Measurements from ENCODE around the gene PSMC3. TPM values are rescaled to one million over a fixed set of nuclear protein-coding genes. Genes with fewer than 3 reads are reported as not detected.

Gene PSMC3
- total and polyA plus RNA-seq, 9 of the 15 experiments (the other 6 are each of a cell fraction or from before 2014, with no cell fraction given), result 44.3 to 324 (median 240) TPM

DNA sequence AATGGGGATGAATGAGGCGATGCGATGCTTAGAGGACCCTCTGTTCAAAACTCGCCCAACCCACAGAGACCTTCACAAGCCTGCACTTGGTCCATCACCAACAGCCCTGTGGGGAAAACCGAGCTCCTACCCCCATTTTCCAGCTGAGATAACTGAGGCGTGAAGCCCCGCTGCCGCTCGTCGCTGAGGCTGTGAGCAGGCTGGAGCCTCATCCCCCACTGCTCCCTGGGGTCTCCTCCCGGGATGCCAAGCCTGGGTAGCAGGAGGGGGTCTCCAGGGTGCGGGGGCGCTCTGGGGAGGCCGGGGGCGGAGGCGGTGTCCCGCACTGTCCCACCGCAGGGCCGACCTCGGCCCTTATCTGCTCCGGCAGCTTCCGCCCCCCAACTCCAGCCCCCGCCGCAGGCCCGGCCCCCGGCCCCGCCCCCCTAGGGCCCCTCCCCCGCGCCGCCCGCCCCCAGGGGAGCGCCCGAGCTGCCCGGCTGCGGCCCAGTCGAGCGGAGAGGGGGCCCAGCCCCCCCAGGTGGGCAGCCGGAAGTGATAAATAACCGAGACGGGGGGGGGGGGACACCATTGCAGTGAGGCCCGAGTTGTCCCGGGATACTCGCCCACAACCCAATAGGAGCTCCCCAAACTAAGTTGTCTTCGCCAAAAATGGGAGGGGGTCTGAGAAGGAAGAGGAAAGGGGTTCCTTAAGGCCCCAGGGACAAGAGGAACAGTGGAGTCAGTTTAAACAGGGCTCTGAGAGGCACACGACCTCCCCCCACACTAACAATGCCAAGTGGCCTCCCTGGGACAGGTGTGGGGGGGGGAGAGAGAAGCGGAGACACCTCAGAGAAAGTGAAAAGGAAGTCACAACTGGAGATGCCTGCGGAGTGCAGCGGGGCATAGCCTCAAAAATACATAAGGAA, 26.1 kb downstream of the PSMC3 start:
- no peaks in the 10 kb centered on the region for H3K9me3 ChIP-seq (replicated peaks; ENCODE audit: control insufficient read depth, insufficient read depth, low read depth, low read length)
- POLR2A ChIA-PET, result interaction anchor here (0.6 to 1.5 kb wide), 5 partner anchors 22 to 153 kb away, joined by 3 read pairs; partner anchors contain the start of gene SPI1
- no peak for FAIRE-seq
- peak; percentile 65 to 96 (median 92) for DNase-seq (ENCODE audit: extremely low read depth in 1 of 4, low spot score in 3 of 4)
- H3K36me3 ChIP-seq (ENCODE audit: control insufficient read depth, insufficient read depth, low read length), result no peaks in the 10 kb centered on the region
- H3K9ac ChIP-seq (ENCODE audit: insufficient read depth in 1 of 2, low read depth in 2 of 2, low read length in 2 of 2), result peak overlapping the region; percentile 65 to 87
- intact Hi-C loops (cut with micrococcal nuclease), result loop anchor here (10.0 kb wide), 1 partner anchor 45 kb away; the partner anchor contains the start of gene MYBPC3
- peaks cover 29 to 44% of the 10 kb centered on the region in 2 experiments for H3K4me1 ChIP-seq (replicated peaks in 1 of 2; ENCODE audit: control insufficient read depth in 2 of 2, insufficient read depth in 2 of 2, low read length in 2 of 2)
- no peaks in the 10 kb centered on the region for H3K27me3 ChIP-seq (ENCODE audit: control insufficient read depth in 2 of 2, insufficient read depth in 2 of 2, low read length in 2 of 2)
- H3K27ac ChIP-seq (ENCODE audit: extremely low read depth, low read depth, low read length), result peak overlapping the region; percentile 81
- H3K9me1 ChIP-seq (ENCODE audit: control insufficient read depth, insufficient read depth, low read length), result no peaks in the 10 kb centered on the region
- CTCF ChIA-PET (ENCODE audit: low intra/inter-chr PET ratio), result no interaction called here
- H4K20me1 ChIP-seq (replicated peaks; ENCODE audit: control insufficient read depth, insufficient read depth, low read length), result no peaks in the 10 kb centered on the region
- 2% methylated on average over 26 of the region's 47 CpGs for whole genome bisulfite sequencing (ENCODE audit: insufficient coverage, low coverage, missing lambda C conversion rate)
- in situ Hi-C loops (cut with MboI), result no loop called here
- no peaks in the 10 kb centered on the region for H3K79me2 ChIP-seq (ENCODE audit: control insufficient read depth, insufficient read depth, low read length)
- H3K4me3 ChIP-seq, result peak overlapping the region; percentile 43
- peak overlapping the region; percentile 81 for H2AFZ ChIP-seq (ENCODE audit: low read depth, low read length)
- no TSS peak for BruUV-seq (replicated peaks)
- ATAC-seq, result peak; percentile 86
- H3K4me2 ChIP-seq (ENCODE audit: insufficient read depth, low read length), result peak overlapping the region; percentile 87
- TF ChIP-seq, protein P1, sequence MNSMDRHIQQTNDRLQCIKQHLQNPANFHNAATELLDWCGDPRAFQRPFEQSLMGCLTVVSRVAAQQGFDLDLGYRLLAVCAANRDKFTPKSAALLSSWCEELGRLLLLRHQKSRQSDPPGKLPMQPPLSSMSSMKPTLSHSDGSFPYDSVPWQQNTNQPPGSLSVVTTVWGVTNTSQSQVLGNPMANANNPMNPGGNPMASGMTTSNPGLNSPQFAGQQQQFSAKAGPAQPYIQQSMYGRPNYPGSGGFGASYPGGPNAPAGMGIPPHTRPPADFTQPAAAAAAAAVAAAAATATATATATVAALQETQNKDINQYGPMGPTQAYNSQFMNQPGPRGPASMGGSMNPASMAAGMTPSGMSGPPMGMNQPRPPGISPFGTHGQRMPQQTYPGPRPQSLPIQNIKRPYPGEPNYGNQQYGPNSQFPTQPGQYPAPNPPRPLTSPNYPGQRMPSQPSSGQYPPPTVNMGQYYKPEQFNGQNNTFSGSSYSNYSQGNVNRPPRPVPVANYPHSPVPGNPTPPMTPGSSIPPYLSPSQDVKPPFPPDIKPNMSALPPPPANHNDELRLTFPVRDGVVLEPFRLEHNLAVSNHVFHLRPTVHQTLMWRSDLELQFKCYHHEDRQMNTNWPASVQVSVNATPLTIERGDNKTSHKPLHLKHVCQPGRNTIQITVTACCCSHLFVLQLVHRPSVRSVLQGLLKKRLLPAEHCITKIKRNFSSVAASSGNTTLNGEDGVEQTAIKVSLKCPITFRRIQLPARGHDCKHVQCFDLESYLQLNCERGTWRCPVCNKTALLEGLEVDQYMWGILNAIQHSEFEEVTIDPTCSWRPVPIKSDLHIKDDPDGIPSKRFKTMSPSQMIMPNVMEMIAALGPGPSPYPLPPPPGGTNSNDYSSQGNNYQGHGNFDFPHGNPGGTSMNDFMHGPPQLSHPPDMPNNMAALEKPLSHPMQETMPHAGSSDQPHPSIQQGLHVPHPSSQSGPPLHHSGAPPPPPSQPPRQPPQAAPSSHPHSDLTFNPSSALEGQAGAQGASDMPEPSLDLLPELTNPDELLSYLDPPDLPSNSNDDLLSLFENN (IDR thresholded peaks at IDR 0.05; ENCODE audit: low read depth in 2 of 2, low read length in 2 of 2), result 0 out of 4 replicates have a peak, but pooled peaks of 1 of the 2 experiments have one; percentile 17
- TF ChIP-seq, protein P2, sequence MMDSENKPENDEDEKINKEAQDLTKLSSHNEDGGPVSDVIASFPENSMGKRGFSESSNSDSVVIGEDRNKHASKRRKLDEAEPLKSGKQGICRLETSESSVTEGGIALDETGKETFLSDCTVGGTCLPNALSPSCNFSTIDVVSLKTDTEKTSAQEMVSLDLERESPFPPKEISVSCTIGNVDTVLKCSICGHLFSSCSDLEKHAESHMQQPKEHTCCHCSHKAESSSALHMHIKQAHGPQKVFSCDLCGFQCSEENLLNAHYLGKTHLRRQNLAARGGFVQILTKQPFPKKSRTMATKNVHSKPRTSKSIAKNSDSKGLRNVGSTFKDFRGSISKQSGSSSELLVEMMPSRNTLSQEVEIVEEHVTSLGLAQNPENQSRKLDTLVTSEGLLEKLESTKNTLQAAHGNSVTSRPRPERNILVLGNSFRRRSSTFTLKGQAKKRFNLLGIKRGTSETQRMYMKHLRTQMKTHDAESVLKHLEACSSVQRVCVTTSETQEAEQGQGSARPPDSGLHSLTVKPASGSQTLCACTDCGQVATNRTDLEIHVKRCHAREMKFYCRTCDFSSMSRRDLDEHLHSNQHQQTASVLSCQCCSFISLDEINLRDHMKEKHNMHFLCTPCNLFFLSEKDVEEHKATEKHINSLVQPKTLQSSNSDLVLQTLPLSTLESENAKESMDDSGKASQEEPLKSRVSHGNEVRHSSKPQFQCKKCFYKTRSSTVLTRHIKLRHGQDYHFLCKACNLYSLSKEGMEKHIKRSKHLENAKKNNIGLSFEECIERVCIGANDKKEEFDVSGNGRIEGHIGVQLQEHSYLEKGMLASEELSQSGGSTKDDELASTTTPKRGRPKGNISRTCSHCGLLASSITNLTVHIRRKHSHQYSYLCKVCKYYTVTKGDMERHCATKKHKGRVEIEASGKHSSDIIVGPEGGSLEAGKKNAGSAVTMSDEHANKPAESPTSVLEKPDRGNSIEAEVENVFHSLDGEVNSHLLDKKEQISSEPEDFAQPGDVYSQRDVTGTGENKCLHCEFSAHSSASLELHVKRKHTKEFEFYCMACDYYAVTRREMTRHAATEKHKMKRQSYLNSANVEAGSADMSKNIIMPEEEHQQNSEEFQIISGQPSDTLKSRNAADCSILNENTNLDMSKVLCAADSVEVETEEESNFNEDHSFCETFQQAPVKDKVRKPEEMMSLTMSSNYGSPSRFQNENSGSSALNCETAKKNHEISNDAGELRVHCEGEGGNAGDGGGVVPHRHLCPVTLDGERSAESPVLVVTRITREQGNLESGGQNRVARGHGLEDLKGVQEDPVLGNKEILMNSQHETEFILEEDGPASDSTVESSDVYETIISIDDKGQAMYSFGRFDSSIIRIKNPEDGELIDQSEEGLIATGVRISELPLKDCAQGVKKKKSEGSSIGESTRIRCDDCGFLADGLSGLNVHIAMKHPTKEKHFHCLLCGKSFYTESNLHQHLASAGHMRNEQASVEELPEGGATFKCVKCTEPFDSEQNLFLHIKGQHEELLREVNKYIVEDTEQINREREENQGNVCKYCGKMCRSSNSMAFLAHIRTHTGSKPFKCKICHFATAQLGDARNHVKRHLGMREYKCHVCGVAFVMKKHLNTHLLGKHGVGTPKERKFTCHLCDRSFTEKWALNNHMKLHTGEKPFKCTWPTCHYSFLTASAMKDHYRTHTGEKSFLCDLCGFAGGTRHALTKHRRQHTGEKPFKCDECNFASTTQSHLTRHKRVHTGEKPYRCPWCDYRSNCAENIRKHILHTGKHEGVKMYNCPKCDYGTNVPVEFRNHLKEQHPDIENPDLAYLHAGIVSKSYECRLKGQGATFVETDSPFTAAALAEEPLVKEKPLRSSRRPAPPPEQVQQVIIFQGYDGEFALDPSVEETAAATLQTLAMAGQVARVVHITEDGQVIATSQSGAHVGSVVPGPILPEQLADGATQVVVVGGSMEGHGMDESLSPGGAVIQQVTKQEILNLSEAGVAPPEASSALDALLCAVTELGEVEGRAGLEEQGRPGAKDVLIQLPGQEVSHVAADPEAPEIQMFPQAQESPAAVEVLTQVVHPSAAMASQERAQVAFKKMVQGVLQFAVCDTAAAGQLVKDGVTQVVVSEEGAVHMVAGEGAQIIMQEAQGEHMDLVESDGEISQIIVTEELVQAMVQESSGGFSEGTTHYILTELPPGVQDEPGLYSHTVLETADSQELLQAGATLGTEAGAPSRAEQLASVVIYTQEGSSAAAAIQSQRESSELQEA (IDR thresholded peaks at IDR 0.05; ENCODE audit: low read depth), result no peak
- TF ChIP-seq TCF3 (CRISPR knock-in tag; IDR thresholded peaks at IDR 0.05) (0 out of 2 replicates have a peak, but pooled peaks have one; percentile 36), HDAC2 (IDR thresholded peaks at IDR 0.05) (peak; percentile 76; the same call in 1 of the 2 replicates), ETV5 (CRISPR knock-in tag; IDR thresholded peaks at IDR 0.05; ENCODE audit: low read depth) (peak; percentile 53; the same call in 1 of the 2 replicates)
